KBM-7 (cell line): Measurements from ENCODE around the gene GPR21.

Experiments used
- DNase-seq: peaks from one replicate; pipeline ENCODE4 v3.0.0-alpha.2; 2015
- in situ Hi-C: fragments of 300-500 bp; cut with MboI; formaldehyde crosslinking; loops from 2 replicates; pipeline ENCODE4 v1.14.3; 2020; ENCODE audit warnings: low sequenced_read_pairs, low pct_unique_long_range_greater_than_20kb, mixed read lengths

GPR21 gene, protein sequence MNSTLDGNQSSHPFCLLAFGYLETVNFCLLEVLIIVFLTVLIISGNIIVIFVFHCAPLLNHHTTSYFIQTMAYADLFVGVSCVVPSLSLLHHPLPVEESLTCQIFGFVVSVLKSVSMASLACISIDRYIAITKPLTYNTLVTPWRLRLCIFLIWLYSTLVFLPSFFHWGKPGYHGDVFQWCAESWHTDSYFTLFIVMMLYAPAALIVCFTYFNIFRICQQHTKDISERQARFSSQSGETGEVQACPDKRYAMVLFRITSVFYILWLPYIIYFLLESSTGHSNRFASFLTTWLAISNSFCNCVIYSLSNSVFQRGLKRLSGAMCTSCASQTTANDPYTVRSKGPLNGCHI

DNA sequence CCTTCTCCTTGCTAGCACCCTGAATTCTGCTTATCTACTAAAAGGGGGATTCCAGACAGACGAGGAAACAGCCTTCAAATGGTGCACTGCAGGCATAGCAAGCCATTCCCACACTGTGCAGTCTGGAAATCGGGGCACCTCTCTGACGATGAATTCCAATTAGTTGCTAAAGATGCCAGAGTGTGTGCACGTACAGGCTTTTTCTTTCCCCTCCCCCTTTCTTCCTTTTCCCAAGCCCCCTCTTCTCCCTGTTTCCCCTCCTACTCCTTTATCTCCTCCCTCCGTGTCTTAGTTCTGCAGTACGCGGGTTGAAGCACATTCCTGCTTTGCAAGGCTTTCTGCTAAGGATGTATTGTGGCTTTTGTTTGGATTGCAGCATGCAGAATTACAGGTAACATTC is at the start of gene GPR21:
GPR21 (plus strand) TSS at position 316 of the 400 bp plus-strand sequence. CDS start 900 bp downstream, outside the sequence.
- DNase-seq: no peak
- in situ Hi-C loops: no loop called here

DNA sequence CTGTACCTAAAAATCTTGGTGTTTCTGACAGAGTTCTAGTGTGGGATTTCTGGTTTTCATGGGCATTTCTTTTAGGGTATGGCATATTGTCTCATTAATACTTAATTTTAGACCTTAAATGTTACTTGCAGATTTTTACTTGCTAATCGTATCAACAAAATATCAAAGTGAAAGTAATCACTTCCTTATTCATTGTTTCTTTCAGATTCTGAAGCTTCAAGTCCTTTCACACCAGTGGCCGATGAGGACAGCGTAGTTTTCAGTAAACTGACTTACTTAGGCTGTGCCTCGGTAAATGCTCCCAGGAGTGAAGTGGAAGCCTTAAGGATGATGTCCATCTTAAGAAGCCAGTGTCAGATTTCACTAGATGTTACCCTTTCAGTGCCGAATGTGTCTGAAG is 47.5 kb upstream of the GPR21 start:
- DNase-seq: no peak
- in situ Hi-C loops: no loop called here

DNA sequence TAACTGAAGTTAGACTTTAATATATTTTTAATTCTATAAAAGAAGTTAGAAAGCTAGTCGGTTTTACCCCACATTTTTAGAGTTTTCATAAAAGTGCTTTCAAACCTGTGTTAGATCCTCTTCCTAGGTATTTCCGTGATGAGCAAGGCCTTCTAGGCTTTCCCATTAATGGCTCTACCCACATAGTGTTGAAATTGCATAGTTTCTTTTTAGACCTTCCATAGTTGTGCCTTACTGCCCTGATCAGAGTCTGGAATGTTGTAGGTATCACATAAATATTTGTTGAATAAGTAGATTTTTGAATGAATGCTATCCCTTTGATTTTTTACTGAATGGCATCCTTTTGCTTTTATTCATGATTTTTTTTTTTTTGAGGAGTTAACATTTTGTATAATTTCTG is 45.3 kb upstream of the GPR21 start:
- DNase-seq: no peak
- in situ Hi-C loops: no loop called here

DNA sequence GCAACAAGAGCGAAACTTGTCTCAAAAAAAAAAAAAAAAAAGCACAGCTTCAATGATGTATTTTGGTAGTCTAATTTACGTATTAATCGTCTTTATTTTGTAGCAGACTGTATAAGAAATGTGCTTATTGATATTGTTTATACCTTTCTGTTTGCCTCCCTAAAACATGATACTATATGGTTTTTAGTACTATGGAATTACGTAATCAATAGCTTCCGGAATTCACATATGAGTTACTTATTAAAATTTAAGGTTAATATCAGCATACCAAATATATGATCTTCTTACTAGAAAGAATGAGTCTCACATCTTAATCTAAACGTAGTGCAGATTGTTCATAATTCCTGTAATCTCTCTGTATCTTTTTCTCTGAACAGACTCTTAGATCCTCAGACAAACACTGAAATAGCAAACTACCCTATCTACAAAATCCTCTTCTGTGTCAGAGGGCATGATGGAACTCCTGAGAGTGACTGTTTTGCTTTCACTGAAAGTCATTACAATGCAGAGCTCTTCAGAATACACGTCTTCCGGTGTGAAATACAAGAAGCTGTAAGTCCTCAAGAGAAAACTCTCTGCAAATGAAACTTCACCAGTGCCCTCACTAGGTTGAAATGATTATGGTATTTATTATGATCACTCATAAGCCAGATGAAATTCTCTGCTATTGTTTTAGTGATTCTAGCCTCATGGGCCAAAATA is 44.4 kb upstream of the GPR21 start:
- DNase-seq: no peak
- in situ Hi-C loops: no loop called here

DNA sequence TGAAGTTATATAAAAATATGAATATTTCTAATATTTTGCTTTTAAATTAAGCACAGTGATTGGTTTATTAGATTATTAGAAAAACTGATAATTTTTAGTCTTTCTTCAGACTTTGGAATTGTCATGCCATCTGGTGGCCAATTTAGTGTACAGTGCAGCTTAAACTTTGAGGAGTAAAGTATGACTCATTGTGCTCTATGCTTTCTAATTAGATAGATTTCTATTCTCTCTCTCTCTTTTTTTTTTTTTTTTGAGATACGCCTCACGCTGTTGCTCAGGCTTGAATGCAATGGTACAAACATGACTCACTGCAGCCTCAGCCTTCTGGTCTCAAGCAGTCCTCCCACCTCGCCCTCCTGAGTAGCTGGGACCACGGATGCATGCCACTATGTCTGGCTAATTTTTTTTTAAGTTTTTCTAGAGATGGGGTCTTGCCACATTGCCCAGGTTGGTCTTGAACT is 42.1 kb upstream of the GPR21 start:
- peak; percentile 34 for DNase-seq
- in situ Hi-C loops: no loop called here

DNA sequence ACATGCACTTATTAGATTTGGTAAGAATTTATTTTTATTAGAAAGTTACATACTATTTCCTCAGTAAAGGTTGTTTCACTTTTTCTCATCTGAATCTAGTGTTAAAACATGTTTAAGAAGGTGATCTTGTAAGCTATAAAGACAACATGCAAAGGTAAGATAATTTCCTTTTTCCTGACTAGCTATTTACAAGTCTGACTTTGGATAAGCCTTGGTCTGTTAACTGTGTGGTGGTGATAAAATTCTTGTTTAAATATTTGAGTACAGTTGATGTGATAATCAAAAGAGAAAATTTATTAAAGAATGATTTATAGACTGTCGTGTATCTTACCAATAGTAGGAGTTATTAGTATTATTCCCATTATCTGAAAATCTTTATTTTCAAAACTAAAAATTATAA is 36.9 kb upstream of the GPR21 start:
- no peak for DNase-seq
- in situ Hi-C loops: no loop called here

DNA sequence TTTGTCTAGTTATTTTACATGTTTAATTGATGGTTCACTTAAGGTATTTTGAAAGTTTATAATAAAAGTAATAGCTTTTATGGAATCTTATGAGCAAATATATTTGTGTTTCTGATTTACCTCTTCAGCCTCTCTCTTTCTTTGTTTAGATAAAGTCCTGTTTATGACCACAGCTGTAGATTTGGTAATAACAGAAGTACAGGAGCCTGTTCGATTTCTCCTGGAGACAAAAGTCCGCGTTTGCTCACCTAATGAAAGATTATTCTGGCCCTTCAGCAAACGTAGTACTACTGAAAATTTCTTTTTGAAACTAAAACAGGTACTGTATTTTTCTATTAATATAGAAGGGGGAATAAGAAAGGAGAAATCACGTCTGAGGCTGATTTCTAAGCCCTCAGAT is 35.0 kb upstream of the GPR21 start:
- in situ Hi-C loops: no loop called here
- no peak for DNase-seq

DNA sequence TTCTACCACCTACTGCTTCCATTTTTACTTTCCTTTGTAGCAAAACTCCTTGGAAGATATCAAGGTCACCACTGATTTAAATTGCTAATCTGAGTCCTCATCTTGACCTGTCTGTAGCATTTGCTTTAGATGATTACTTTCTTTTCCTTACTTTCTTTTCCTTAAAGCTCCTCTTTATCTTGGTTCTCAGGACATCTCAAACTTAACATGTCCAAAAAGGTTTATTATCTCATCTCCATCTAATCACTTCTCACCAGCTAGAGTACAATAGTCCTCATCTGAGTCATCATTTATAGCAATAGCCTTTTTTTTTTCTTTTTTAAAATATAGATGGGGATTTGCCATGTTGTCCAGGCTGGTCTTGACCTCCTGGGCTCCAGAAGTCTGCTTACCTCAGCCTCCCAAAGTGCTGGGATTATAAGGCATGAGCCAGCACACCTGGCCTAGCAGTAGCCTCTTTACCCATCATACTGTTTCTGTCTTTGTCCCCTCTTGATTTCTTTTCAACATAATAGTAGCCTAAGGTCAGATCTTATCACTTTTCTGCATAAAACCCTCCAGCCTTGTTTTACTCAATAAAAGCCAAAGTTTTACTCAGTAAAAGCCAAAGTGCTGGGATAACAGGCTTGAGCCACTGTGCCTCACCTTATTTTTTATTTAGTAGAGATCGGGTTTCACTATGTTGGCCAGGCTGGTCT is 32.9 kb upstream of the GPR21 start:
- no peak for DNase-seq
- in situ Hi-C loops: no loop called here

DNA sequence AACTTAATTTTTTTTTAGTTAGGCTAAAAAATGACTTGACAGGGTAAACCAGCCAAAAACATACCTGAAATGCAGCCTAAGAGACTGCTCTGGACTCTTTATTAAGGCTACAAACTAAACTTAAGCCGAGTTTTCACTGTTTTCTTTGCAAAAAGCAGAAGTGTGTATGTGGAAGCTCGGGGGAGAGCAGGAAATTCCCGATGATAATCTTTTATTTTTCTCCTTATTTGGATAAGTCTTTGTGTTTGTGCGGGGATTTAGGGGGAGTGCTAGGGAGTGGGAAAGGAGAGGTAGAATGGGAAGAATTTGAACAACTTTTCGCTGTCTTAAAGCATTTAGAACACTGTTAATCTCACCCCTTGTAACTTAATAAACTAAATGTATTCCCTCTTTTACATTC is 30.7 kb upstream of the GPR21 start:
- in situ Hi-C loops: no loop called here
- DNase-seq: peak; percentile 33

DNA sequence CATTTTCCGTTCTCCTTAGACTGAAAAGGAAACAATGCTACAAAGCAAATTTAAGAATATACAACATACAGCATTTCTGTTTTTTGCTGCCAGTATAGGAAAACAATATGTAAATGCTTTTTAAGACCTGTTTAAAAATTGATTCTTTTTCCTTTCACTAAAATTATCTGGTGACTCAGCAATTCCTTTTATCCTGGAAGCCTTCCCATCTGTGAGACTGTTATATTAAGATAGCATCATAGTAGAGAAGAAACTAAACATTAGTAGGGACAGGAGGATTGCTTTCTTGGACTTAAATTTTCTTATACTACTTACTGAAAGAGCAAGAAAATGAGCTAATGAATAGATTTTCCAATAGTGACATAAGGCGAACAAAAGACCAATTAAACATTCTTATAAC is 30.0 kb upstream of the GPR21 start:
- no peak for DNase-seq
- in situ Hi-C loops: no loop called here

DNA sequence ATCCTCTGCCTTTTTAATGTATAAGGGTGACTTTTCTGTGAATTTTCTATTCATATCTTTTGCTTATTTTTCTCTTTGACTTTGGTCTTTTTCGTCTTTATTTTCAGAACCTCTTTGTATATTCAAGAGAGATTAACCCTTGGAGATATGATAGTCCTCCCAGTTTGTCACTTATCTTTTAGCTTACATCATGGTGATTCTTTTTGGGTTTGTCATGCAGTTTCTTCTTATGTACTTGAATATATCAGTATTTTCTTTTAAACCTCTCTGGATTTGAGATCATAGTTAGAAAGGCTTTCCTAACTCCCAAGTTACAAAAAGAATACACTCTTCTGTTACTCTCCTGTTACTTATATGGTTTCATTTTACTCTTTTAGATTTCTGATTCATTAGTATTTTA is 27.5 kb upstream of the GPR21 start:
- DNase-seq: no peak
- in situ Hi-C loops: no loop called here

DNA sequence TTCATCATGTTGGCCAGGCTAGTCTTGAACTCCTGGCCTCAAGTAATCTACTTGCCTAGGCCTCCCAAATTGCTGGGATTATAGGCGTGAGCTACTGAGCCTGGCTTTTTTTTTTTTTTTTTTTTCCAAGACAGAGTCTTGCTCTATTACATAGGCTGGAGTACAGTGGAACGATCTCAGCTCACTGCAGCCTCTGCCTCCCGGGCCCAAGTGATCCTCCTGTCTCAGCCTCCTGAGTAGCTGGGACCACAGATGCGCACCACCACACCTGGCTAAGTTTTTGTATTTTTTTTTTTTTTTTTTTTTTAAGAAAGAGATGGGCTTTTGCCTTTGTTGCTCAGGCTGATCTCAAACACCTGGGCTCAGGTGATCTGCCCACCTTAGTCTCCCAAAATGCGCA is 26.2 kb upstream of the GPR21 start:
- in situ Hi-C loops: no loop called here
- no peak for DNase-seq

DNA sequence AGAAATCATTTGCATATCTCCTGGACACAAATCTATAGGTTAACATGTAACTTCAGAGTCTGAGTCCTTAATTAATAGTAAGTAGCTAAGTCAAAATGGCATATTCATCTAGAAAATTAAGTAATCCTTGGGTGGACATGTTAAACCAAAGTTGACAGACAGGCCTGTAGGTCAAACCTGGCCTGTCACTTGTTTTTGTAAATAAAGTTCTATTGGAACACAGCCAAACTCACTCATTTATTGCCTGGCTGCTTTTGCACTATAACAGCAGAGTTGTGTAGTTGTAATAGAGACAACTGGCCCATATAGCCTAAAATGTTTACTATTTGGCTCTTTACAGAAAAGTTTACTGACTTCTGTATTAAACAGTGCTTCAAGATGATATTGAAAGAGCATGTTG is 24.6 kb upstream of the GPR21 start:
- in situ Hi-C loops: no loop called here
- no peak for DNase-seq

DNA sequence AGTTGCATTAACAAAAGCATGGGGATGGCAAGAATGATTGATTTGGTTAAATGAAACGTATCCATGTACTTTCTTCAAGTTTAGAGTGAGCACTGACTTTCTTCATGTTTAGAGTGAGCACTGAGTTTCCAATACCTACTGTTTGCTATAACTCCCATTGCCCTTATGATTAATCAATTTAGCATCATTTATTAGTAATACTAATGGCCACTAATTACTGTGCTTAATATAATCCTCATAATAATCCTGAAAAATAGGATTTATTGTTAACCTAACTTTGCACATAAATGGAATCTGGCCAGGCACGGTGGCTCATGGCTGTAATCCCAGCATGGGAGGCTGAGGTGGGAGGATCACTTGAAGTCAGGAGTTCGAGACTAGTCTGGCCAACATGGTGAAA is 22.1 kb upstream of the GPR21 start:
- in situ Hi-C loops: no loop called here
- no peak for DNase-seq

DNA sequence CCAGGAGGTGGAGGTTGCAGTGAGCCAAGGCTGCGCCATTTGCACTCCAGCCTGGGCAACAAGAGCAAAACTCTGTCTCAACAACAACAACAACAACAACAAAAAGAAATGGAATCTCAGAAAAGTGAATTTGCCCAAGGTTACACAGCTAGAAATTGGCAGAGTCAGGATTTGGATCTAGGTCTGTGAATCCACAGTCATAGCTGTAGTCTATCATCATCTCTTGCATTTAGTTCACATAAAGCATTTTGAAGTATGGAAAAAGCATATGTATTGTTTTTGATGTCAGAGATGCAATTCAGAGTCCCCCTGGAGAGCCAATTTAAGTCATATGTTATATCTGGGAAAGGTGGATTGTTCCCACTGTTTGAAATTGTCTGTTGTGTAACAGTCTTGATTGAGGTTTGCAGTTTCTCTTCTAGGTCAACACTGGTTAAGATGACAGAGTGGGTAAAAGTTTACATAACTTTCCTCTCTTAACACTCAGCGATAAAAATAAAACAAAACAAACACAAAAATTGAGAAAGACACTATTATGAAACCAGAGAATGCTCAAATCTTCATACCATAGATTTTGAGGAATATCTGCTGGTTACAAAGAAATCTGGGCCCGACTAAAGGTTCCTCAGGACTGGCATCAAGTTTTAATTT is 21.5 kb upstream of the GPR21 start:
- no peak for DNase-seq
- in situ Hi-C loops: no loop called here

DNA sequence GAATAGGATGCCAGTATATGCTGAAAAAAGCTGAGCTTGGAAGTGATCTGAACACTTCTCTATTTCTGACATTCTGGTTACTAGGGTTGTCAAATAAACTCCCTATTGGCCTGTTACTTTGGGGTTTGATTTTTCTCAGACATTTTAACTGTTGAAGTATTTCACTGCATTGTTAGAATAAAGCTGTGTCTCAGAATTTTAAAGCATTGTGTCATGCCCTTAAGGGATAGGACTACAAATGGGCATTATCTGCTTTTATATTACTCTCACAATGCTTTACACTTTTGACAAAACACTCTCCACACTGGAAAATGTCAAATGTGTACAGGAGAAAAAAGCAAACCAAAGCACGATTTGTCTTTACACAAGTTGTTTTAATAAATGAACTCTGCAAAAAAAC is 16.8 kb upstream of the GPR21 start:
- in situ Hi-C loops: no loop called here
- no peak for DNase-seq

DNA sequence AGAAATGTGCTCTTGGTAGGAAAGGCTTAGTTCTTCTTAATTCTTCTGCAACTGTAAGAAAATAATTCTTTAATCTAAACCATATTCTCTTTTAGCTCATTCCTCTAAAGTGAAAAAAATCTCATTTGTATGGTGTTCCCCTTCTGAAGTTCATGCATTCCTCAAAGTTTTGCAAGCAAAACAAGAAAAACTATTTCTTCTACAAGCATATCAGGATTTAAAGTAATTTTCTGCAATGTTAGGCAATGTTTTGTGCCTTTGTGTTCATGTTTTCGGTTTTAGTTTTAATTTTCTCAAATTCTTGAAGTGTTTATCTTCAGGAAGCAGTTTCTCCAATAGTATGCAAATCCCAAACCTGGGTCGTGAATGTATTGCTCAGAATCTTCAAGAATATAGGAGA is 12.7 kb upstream of the GPR21 start:
- in situ Hi-C loops: no loop called here
- DNase-seq: no peak

DNA sequence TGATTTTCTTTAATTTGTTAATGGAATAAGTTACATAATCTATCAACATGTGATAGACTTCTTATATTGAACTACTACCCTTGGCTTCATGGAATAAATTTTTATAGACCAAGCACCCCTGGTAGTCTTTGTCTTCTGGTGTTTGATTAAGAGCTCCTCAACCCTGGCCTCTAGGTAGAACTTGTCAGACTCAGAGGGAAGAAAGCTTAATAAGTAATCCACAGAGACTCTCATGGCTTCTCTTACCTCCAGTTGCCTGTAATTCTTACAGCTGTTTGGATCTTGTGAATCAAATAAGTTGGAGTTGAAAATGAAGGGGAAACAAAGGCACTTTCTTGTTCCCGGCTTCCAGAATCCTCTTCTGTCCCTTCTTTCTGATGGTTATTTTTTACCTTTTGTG is 7.0 kb upstream of the GPR21 start:
- in situ Hi-C loops: no loop called here
- no peak for DNase-seq

DNA sequence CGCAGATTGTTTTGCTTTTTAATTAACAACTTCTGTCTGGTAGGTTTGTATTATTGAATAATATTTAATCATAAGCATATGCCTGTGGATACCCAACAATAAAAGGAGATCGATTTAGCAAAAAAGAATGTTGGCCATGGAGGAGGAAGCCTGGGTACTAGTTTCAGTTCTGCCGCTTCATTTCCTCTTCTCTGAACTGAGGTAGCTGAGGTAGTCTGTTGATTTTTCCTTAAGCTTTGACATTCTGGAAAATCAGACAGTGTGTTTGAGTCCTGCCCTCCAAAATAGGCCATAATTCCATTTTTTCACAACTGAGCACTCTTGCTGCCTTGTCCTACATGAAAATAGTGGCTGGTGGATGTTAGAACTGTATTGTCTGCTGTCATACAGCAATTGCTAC is 6.0 kb upstream of the GPR21 start:
- no peak for DNase-seq
- in situ Hi-C loops: no loop called here

DNA sequence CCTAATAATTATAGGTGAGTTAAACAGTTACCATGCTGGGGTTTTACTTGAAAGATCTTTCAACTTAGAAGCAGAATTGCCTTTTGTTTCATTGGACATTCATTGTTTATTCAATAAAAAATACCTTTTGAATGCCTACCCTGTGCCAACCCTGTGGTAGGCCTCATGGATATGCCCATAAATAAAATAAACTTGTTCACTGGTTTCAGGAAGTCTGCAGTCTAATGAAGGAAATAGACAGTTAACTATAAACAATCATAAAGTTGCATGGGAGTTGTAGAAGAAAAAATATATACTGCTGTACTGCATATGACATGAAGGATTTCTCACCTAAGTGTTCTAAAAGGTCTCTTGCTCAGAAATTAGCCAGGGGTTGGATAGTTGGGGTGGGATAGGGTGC is 5.3 kb upstream of the GPR21 start:
- DNase-seq: no peak
- in situ Hi-C loops: no loop called here
